Fibroblast of the conjunctiva (primary cell): ENCODE measurements around the gene HLCS.

ENCODE experiments used
- DNase-seq: peaks from one replicate; pipeline ENCODE4 v3.0.0-alpha.2; 2010; ENCODE audit warnings: low read depth

HLCS gene

GRCh38 chr21:36776981-36777617, 189.4 kb downstream of the HLCS start:
- no peak for DNase-seq

- no peak for DNase-seq
These were observed 192.5 kb downstream of the HLCS start for GRCh38 chr21:36773995-36774394.

GRCh38 chr21:36773117-36773516, 193.4 kb downstream of the HLCS start:
- peak; percentile 49 for DNase-seq

GRCh38 chr21:36769051-36769839, 197.2 kb downstream of the HLCS start:
- DNase-seq = no peak

GRCh38 chr21:36768496-36768895, 198.0 kb downstream of the HLCS start:
- no peak for DNase-seq

- DNase-seq = no peak
These were observed 199.4 kb downstream of the HLCS start for GRCh38 chr21:36767096-36767495.

- DNase-seq = no peak
These were observed 200.0 kb downstream of the HLCS start for GRCh38 chr21:36766511-36766910.

- no peak for DNase-seq
These were observed 201.2 kb downstream of the HLCS start for GRCh38 chr21:36765229-36765628.

- no peak for DNase-seq
These were observed 203.2 kb downstream of the HLCS start for GRCh38 chr21:36763305-36763704.

GRCh38 chr21:36762642-36763041, 203.8 kb downstream of the HLCS start:
- no peak for DNase-seq

- DNase-seq = no peak
These were observed 204.8 kb downstream of the HLCS start for GRCh38 chr21:36761685-36762084.

- no peak for DNase-seq
These were observed 207.0 kb downstream of the HLCS start for GRCh38 chr21:36759348-36760083.

- DNase-seq = no peak
These were observed 209.3 kb downstream of the HLCS start for GRCh38 chr21:36757196-36757595.

- no peak for DNase-seq
These were observed 209.9 kb downstream of the HLCS start for GRCh38 chr21:36756527-36756926.

- no peak for DNase-seq
These were observed 212.1 kb downstream of the HLCS start for GRCh38 chr21:36754241-36754898.

GRCh38 chr21:36753556-36753955, 212.9 kb downstream of the HLCS start:
- DNase-seq = no peak

- DNase-seq = no peak
These were observed 215.1 kb downstream of the HLCS start for GRCh38 chr21:36751383-36751782.

- no peak for DNase-seq
These were observed 215.9 kb downstream of the HLCS start for GRCh38 chr21:36750576-36750959.

GRCh38 chr21:36749935-36750575, 216.4 kb downstream of the HLCS start:
- no peak for DNase-seq

- DNase-seq = no peak
These were observed 218.6 kb downstream of the HLCS start for GRCh38 chr21:36747815-36748383.

- DNase-seq = no peak
These were observed 219.2 kb downstream of the HLCS start for GRCh38 chr21:36747041-36747814.
